Upper lobe of left lung (tissue), 6 donors: ENCODE results near the gene DOCK4. TPM values are rescaled to one million over a fixed set of nuclear protein-coding genes. Genes with fewer than 3 reads are reported as not detected.

ENCODE experiments used
- ATAC-seq, 2 donors: fragments of 200-7000 bp; cut with Tn5 transposase; one replicate each; pipeline ENCODE4 v1.9.1; 2022; ENCODE audit warnings: mild to moderate bottlenecking in 2 of 2, moderate library complexity in 2 of 2; ENCODE audit not compliant: low FRiP score in 2 of 2
- DNase-seq, 2 donors: peaks; one replicate each; pipeline ENCODE4 v3.0.0-alpha.2; 2019 to 2020
- H3K27ac ChIP-seq, 4 donors: fragments of 200-600 bp; sonication (generic); one replicate each; pipeline ENCODE4 v1.5.1; 2016 to 2019
- H3K27me3 ChIP-seq, 4 donors: fragments of 200-600 bp; sonication (generic); one replicate each; pipeline ENCODE4 v1.5.1; 2017 to 2019
- H3K36me3 ChIP-seq, 4 donors: fragments of 200-600 bp; sonication (generic); one replicate each; pipeline ENCODE4 v1.5.1; 2016 to 2019
- H3K4me1 ChIP-seq, 4 donors: fragments of 200-600 bp; sonication (generic); one replicate each; pipeline ENCODE4 v1.5.1; 2018 to 2019
- H3K4me3 ChIP-seq, 4 donors: fragments of 200-600 bp; sonication (generic); one replicate each; pipeline ENCODE4 v1.5.1; 2017 to 2019; ENCODE audit warnings: mild to moderate bottlenecking in 2 of 4, moderate library complexity in 1 of 4
- H3K9me3 ChIP-seq, 4 donors: fragments of 200-600 bp; sonication (generic); one replicate each; pipeline ENCODE4 v1.5.1; 2018 to 2019
- EP300 ChIP-seq, 4 donors: sonication (generic); formaldehyde crosslinking; IDR thresholded peaks; one replicate each; pipeline ENCODE4 v1.5.1; 2017; ENCODE audit warnings: antibody characterized with exemption in 4 of 4, control low read depth in 2 of 4
- POLR2A ChIP-seq, 4 donors: fragments of 450-650 bp; IDR thresholded peaks; one replicate each; pipeline ENCODE4 v1.5.1; 2016 to 2017; ENCODE audit warnings: antibody characterized with exemption in 4 of 4, mild to moderate bottlenecking in 2 of 4
- POLR2AphosphoS5 ChIP-seq, 2 donors: sonication (generic); formaldehyde crosslinking; IDR thresholded peaks; one replicate each; pipeline ENCODE4 v1.5.1; 2017; ENCODE audit warnings: antibody characterized with exemption in 2 of 2
- WGBS, 2 donors: methylation state at CpG; one replicate each; pipeline ENCODE4 v1.1.5; 2017 to 2018; 5-methylcytosine and 5-hydroxymethylcytosine counted together
- total RNA-seq, 6 donors: library from RNA; depleted of rRNA in 4 of 6; stranded (reverse); fragments of >200 nt in 4 of 6; gene quantifications; one replicate each; pipeline versions ENCODE4 v1.1.0 to v1.2.1, GENCODE V29; 2016 to 2021
- TF ChIP-seq, protein P1 (sequence below), 6 experiments: fragments of 450-650 bp in 4 of 6; fragments of 200-600 bp in 2 of 6; sonication (generic) in 2 of 6; IDR thresholded peaks; one replicate each; pipeline ENCODE4 v1.5.1; 2016 to 2019; ENCODE audit warnings: antibody characterized with exemption in 6 of 6
- donor health status: DM: no; HTN: no; CAD: no; lungs with moderate emphysema.
- donor health status: DM: no; HTN: yes; CAD: no; lungs with severe emphysema.

Gene DOCK4
- total RNA-seq, 6 donors from 2014 or later = 53.6 to 166 (median 100) TPM

DNA sequence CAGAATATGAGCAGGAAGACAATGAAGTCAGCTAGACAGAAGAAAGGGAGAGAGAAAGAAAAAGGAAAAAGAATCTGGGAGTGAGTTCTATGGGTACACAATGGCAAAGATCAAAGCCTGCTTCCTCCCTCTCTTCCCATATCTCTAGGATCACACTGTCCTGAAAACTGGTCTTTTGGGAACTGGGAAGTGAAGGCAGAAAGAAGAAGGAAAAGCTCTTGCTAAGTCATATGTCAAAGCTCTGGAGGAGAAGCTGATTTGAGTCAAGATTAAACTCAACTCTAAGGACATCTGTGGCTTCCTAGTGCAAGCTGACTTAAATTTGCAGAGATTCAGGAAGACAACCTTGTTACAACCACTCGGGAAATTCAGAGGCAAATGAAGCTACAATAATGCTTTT is 147.5 kb downstream of the DOCK4 start:
- 68 to 80% methylated on average over 1 of the region's 1 CpG for WGBS, 2 donors
- no peak overlapping the region for H3K27ac ChIP-seq
- H3K9me3 ChIP-seq = no peaks in the 10 kb centered on the region
- H3K4me1 ChIP-seq = peaks cover 11 to 28% (median 24%) of the 10 kb centered on the region in 4 donors
- TF ChIP-seq EP300 (IDR thresholded peaks at IDR 0.05) (no peak), POLR2A (IDR thresholded peaks at IDR 0.05) (no peak), POLR2AphosphoS5 (IDR thresholded peaks at IDR 0.05) (no peak)
- TF ChIP-seq, protein P1, sequence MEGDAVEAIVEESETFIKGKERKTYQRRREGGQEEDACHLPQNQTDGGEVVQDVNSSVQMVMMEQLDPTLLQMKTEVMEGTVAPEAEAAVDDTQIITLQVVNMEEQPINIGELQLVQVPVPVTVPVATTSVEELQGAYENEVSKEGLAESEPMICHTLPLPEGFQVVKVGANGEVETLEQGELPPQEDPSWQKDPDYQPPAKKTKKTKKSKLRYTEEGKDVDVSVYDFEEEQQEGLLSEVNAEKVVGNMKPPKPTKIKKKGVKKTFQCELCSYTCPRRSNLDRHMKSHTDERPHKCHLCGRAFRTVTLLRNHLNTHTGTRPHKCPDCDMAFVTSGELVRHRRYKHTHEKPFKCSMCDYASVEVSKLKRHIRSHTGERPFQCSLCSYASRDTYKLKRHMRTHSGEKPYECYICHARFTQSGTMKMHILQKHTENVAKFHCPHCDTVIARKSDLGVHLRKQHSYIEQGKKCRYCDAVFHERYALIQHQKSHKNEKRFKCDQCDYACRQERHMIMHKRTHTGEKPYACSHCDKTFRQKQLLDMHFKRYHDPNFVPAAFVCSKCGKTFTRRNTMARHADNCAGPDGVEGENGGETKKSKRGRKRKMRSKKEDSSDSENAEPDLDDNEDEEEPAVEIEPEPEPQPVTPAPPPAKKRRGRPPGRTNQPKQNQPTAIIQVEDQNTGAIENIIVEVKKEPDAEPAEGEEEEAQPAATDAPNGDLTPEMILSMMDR (IDR thresholded peaks at IDR 0.05) = no peak
- DNase-seq (no peak), ATAC-seq (no peak)
- no peaks in the 10 kb centered on the region for H3K36me3 ChIP-seq
- H3K4me3 ChIP-seq = no peak overlapping the region
- H3K27me3 ChIP-seq = no peaks in the 10 kb centered on the region

DNA sequence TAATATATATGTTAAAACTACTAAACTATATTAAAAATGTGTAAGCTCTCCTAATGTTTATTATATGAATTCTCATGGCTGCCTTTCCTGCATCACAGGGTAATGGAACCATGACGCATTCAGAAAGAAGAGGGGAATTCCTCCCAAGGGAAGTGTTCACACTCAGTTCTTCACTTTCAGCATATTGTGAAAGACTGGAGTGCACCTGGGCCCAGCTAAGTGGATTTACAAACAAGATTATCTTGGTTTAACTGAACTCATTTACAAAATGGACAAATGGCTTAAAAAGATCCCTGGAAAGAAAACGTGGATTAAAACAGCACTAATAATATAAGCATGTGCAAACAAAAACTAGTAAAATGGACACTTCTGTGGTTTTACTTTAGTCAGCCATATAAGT is 149.8 kb downstream of the DOCK4 start:
- Histone ChIP-seq H3K9me3 (no peaks in the 10 kb centered on the region), H3K4me3 (no peak overlapping the region), H3K36me3 (no peaks in the 10 kb centered on the region), H3K27ac (peak overlapping the region in 1 of 4 donors; percentile 18), H3K27me3 (no peaks in the 10 kb centered on the region), H3K4me1 (peaks cover 21 to 40% (median 36%) of the 10 kb centered on the region in 4 donors)
- TF ChIP-seq POLR2A (IDR thresholded peaks at IDR 0.05) (no peak), POLR2AphosphoS5 (IDR thresholded peaks at IDR 0.05) (peak in 1 of 2 donors; percentile 41), EP300 (IDR thresholded peaks at IDR 0.05) (peak in 3 of 4 donors; percentile 51 to 93 (median 74))
- TF ChIP-seq, protein P1 (IDR thresholded peaks at IDR 0.05) = no peak
- ATAC-seq (peak; percentile 58 to 61), DNase-seq (peak in 1 of 2 donors; percentile 73)
- WGBS, 2 donors = 45 to 53% methylated on average over 2 of the region's 2 CpGs

DNA sequence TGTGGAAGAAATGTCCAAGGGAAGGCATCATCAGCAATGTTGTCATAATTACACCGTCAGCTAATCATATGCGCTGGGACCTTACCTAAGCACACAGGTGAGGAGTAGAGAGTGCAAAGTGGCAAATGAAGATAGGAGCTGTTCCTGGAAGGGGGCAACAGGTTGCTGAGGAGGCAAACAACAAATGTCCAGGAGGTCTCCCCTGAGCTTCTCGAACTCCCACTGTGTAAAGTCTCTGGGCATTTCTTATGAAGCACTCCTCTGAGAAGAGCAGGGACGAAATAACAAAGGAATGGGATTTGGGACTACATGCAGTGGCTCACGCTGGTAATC is 152.5 kb downstream of the DOCK4 start:
- peaks cover 15 to 46% (median 33%) of the 10 kb centered on the region in 4 donors for H3K4me1 ChIP-seq
- no peaks in the 10 kb centered on the region for H3K36me3 ChIP-seq
- no peaks in the 10 kb centered on the region for H3K27me3 ChIP-seq
- DNase-seq (no peak), ATAC-seq (no peak)
- TF ChIP-seq EP300 (IDR thresholded peaks at IDR 0.05) (no peak), POLR2A (IDR thresholded peaks at IDR 0.05) (no peak), POLR2AphosphoS5 (IDR thresholded peaks at IDR 0.05) (no peak)
- TF ChIP-seq, protein P1 (IDR thresholded peaks at IDR 0.05) = no peak
- 81 to 84% methylated on average over 5 of the region's 5 CpGs for WGBS, 2 donors
- H3K9me3 ChIP-seq = no peaks in the 10 kb centered on the region
- H3K27ac ChIP-seq = peak overlapping the region; percentile 23 to 46 (median 33)
- no peak overlapping the region for H3K4me3 ChIP-seq

DNA sequence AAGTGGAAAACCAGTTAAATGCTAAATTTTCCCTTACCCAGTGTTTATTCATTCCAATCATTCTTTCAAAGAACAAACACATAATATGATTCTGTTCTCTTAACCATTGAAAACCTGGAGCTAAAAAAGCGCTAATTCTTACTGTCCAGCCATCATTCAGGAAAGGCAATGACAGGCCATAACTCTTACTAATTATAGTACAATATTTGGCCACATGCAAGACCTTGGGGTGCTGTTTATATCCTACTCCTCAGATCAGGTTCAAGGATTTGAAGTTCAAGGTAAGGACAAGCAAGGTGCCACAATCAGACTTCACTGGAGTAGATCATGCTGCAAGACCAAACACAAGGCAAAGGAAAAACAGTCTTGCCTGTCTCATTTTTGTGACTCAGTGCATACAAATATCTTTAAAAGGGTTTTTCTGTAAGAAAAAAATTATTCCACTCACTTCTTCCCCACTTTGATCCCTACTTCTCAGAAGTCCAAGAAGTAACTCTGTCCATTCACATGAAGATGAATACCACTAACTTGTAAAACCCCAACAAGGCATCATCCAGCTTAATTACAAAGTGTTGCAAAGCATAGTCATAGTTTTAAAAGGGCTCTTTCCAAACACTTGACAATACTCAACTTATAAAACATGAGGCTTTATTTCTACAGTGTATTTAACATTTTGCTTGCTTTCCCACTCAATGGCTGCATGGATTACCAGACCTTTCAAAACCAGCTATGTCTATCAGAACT is 153.0 kb downstream of the DOCK4 start:
- Histone ChIP-seq H3K4me3 (no peak overlapping the region), H3K27ac (peak overlapping the region; percentile 23 to 46 (median 33)), H3K36me3 (no peaks in the 10 kb centered on the region), H3K27me3 (no peaks in the 10 kb centered on the region), H3K4me1 (peaks cover 10 to 41% (median 33%) of the 10 kb centered on the region in 4 donors), H3K9me3 (no peaks in the 10 kb centered on the region)
- 52 to 61% methylated on average over 1 of the region's 1 CpG for WGBS, 2 donors
- DNase-seq (no peak), ATAC-seq (no peak)
- TF ChIP-seq EP300 (IDR thresholded peaks at IDR 0.05) (no peak), POLR2AphosphoS5 (IDR thresholded peaks at IDR 0.05) (no peak), POLR2A (IDR thresholded peaks at IDR 0.05) (no peak)
- TF ChIP-seq, protein P1 (IDR thresholded peaks at IDR 0.05) = no peak

DNA sequence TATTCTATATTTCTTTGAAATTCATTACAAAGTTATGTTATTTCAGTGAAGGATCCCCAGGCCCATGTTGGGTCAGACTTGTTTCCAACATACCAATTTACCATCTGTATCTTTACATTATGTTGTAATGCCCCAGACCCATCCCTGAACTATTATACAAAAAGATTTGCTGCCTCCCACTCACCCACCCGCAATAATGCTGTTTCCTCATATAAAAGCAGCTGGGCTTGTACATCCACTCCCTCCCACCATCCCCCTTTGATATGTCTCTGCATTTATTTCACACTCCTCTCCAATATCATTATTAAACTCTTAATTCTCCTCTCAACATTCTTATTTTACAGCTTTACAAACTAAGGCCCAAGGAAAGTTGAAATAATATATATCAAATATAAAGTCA is 153.7 kb downstream of the DOCK4 start:
- 58 to 70% methylated on average over 1 of the region's 1 CpG for WGBS, 2 donors
- Histone ChIP-seq H3K4me3 (no peak overlapping the region), H3K9me3 (peaks cover 0 to 5% (median 0%) of the 10 kb centered on the region in 4 donors), H3K36me3 (no peaks in the 10 kb centered on the region), H3K27me3 (no peaks in the 10 kb centered on the region), H3K4me1 (peaks cover 10 to 40% (median 33%) of the 10 kb centered on the region in 4 donors), H3K27ac (no peak overlapping the region)
- DNase-seq (no peak), ATAC-seq (no peak)
- TF ChIP-seq EP300 (IDR thresholded peaks at IDR 0.05) (no peak), POLR2AphosphoS5 (IDR thresholded peaks at IDR 0.05) (no peak), POLR2A (IDR thresholded peaks at IDR 0.05) (no peak)
- TF ChIP-seq, protein P1 (IDR thresholded peaks at IDR 0.05) = no peak
